A673 (cell line): ENCODE data around the gene PALLD. TPM values are rescaled to one million over a fixed set of nuclear protein-coding genes. Genes with fewer than 3 reads are reported as not detected.

ENCODE experiments used
- BruUV-seq: library from RNA; stranded (reverse); fragments of 400-500 nt; replicated peaks from 2 replicates; lab custom pipeline; 2021; lab: Mats Ljungman, UMichigan
- CTCF ChIA-PET: fragments of 300-600 bp; sonication (Branson Sonifier 250); formaldehyde crosslinking; loops from one replicate; lab custom pipeline; 2022; ENCODE audit warnings: antibody characterized with exemption; lab: Charles Lee
- POLR2A ChIA-PET: fragments of 300-600 bp; sonication (Branson Sonifier 250); formaldehyde crosslinking; loops from one replicate; lab custom pipeline; 2022; ENCODE audit warnings: antibody characterized with exemption; ENCODE audit not compliant: low non-redundant PET; lab: Charles Lee
- DNase-seq: peaks from one replicate; pipeline ENCODE4 v3.0.0-alpha.2; 2015; ENCODE audit warnings: low spot score
- H3K27ac ChIP-seq: fragments of 200-600 bp; sonication (generic); 2 replicates; pipeline ENCODE4 v1.5.1; 2016; ENCODE audit warnings: mixed run types, low read depth, mild to moderate bottlenecking, mixed read lengths, antibody characterized with exemption, low read length; ENCODE audit not compliant: poor library complexity, severe bottlenecking
- H3K27me3 ChIP-seq: fragments of 200-600 bp; sonication (generic); replicated peaks from 2 replicates; pipeline ENCODE4 v1.6.1; 2017; ENCODE audit warnings: mixed run types, low read depth, mild to moderate bottlenecking, mixed read lengths, antibody characterized with exemption, low read length; ENCODE audit not compliant: insufficient read depth, poor library complexity
- H3K36me3 ChIP-seq: fragments of 200-600 bp; sonication (generic); 2 replicates; pipeline ENCODE4 v1.6.1; 2016; ENCODE audit warnings: mixed run types, mild to moderate bottlenecking, mixed read lengths, antibody characterized with exemption, low read length; ENCODE audit not compliant: insufficient read depth, poor library complexity, severe bottlenecking
- H3K4me1 ChIP-seq: fragments of 200-600 bp; sonication (generic); 2 replicates; pipeline ENCODE4 v1.6.1; 2017; ENCODE audit warnings: mixed run types, mild to moderate bottlenecking, mixed read lengths, antibody characterized with exemption, low read length; ENCODE audit not compliant: insufficient read depth, poor library complexity, severe bottlenecking
- H3K4me3 ChIP-seq: fragments of 200-600 bp; sonication (generic); 2 replicates; pipeline ENCODE4 v1.5.1; 2016; ENCODE audit warnings: low read depth, mixed run types, mild to moderate bottlenecking, mixed read lengths, low read length; ENCODE audit not compliant: poor library complexity, severe bottlenecking
- H3K9me3 ChIP-seq: fragments of 200-600 bp; sonication (generic); 2 replicates; pipeline ENCODE4 v1.6.1; 2016; ENCODE audit warnings: mixed run types, low read depth, mild to moderate bottlenecking, mixed read lengths, antibody characterized with exemption, low read length; ENCODE audit not compliant: poor library complexity, severe bottlenecking
- EZH2 ChIP-seq: fragments of 200-600 bp; sonication (generic); IDR thresholded peaks from 2 replicates; pipeline ENCODE4 v1.6.1; 2017; ENCODE audit warnings: borderline replicate concordance, low read depth, mild to moderate bottlenecking, mixed read lengths, antibody characterized with exemption, low read length; ENCODE audit not compliant: poor library complexity, severe bottlenecking
- intact Hi-C: fragments of 100-400 bp; cut with micrococcal nuclease; formaldehyde crosslinking; loops from one replicate; pipeline ENCODE4 v1.10.0; 2022; ENCODE audit not compliant: unreplicated experiment
- total RNA-seq: library from RNA; stranded (reverse); gene quantifications from 2 replicates; pipeline ENCODE4 v1.2.3, GENCODE V29; 2021
- TF ChIP-seq, protein P1 (sequence below): fragments of 300-800, 200-600 bp; sonication (generic); conservative IDR thresholded peaks from 2 replicates; pipeline ENCODE4 v1.5.1; 2017; ENCODE audit warnings: low read depth, mild to moderate bottlenecking, antibody characterized with exemption, low read length, moderate library complexity, mixed read lengths

The PALLD gene
- total RNA-seq, 1 experiment from 2014 or later = 44.1 TPM

DNA sequence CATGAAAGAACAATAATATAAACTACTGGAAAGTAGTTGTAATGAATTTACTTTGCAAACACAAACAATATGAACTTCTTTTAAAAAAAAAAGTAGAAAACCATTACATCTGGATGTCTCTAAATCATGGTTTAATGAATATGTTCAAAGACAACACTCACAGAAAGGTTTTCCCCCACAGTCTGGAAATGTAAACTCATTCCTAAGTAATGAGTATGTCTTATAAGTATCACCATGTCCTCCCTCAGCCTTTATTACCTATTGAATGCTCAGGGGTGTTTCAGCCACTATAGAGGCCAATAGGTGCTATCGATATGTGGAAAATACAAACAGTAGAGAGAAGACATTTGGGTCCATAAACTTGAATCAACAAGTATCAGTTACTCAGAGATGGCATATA lies 186.7 kb downstream of the PALLD start:
- H3K27ac ChIP-seq = no peak overlapping the region
- intact Hi-C loops = no loop called here
- no peaks in the 10 kb centered on the region for H3K36me3 ChIP-seq
- no TSS peak for BruUV-seq
- no peak for DNase-seq
- TF ChIP-seq EZH2 = no peak
- TF ChIP-seq, protein P1, sequence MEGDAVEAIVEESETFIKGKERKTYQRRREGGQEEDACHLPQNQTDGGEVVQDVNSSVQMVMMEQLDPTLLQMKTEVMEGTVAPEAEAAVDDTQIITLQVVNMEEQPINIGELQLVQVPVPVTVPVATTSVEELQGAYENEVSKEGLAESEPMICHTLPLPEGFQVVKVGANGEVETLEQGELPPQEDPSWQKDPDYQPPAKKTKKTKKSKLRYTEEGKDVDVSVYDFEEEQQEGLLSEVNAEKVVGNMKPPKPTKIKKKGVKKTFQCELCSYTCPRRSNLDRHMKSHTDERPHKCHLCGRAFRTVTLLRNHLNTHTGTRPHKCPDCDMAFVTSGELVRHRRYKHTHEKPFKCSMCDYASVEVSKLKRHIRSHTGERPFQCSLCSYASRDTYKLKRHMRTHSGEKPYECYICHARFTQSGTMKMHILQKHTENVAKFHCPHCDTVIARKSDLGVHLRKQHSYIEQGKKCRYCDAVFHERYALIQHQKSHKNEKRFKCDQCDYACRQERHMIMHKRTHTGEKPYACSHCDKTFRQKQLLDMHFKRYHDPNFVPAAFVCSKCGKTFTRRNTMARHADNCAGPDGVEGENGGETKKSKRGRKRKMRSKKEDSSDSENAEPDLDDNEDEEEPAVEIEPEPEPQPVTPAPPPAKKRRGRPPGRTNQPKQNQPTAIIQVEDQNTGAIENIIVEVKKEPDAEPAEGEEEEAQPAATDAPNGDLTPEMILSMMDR = no peak
- POLR2A ChIA-PET = interaction anchor here (0.8 kb wide), 1 partner anchor 794 kb away, joined by 5 read pairs; no protein-coding TSS in a partner anchor
- H3K4me1 ChIP-seq = no peaks in the 10 kb centered on the region
- H3K9me3 ChIP-seq = no peaks in the 10 kb centered on the region
- H3K27me3 ChIP-seq = no peaks in the 10 kb centered on the region
- CTCF ChIA-PET = no interaction called here
- no peak overlapping the region for H3K4me3 ChIP-seq

DNA sequence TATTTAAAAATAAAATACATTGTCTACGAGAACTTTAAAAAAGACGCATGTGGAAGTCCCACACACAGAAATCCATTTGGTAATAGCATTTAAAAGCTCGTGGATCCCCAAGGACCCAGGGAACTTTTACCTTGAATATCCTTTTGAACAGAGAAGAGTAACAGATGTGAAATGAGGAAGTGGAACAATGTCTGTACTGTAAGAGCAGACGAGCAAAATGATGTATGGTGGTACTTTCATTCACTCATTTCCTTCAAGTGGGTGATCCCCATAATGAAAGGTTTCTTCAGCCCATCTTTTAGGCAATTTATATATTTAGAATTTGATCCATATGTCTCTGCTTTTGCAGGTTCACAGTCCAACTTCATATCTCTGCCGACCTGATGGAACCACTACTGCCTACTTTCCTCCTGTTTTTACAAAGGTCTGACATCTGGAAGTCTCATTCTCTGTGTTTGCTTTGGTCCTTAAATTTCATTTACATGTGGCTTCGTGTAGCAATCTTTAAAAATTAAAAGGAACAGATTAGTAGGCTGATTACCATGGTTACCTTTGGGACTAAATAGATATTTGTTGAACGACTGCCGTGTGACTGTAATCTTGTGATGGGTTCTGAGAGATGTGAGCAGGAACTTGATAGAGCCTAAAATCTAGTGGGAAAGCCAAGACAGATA lies 188.4 kb downstream of the PALLD start:
- BruUV-seq = no TSS peak
- H3K27ac ChIP-seq = no peak overlapping the region
- TF ChIP-seq, protein P1 = no peak
- intact Hi-C loops = no loop called here
- H3K4me3 ChIP-seq = no peak overlapping the region
- ChIA-PET CTCF (no interaction called here), POLR2A (no interaction called here)
- DNase-seq = no peak
- no peaks in the 10 kb centered on the region for H3K4me1 ChIP-seq
- no peaks in the 10 kb centered on the region for H3K9me3 ChIP-seq
- no peaks in the 10 kb centered on the region for H3K36me3 ChIP-seq
- H3K27me3 ChIP-seq = no peaks in the 10 kb centered on the region

DNA sequence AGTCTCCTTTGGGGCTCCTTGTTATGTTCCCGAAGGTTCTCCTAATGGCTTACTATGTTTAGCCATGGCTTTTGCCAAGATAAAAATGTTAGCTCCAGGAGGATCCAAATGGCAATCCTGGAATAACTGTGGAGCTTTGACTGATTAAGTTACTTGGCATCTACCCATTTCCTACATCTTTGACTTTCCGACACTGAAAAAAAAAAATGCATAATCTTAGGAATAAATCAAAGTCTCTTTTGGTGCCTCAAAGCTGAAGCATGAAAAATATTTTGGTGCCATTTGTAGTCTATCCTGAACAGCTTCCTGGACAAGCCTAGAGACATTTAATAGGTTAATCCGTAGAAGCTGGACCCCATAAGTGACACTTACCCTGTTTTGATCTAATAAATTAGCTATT lies 191.7 kb downstream of the PALLD start:
- Histone ChIP-seq H3K36me3 (no peaks in the 10 kb centered on the region), H3K27ac (no peak overlapping the region), H3K4me1 (no peaks in the 10 kb centered on the region), H3K27me3 (no peaks in the 10 kb centered on the region), H3K4me3 (no peak overlapping the region), H3K9me3 (no peaks in the 10 kb centered on the region)
- no peak for DNase-seq
- no peak for TF ChIP-seq EZH2
- TF ChIP-seq, protein P1 = no peak
- no TSS peak for BruUV-seq
- ChIA-PET CTCF (no interaction called here), POLR2A (interaction anchor here (0.6 kb wide), 1 partner anchor 41 kb away, joined by 3 read pairs; no protein-coding TSS in a partner anchor)
- intact Hi-C loops = no loop called here
